Stimulated activated CD4-positive, alpha-beta T cell treated with anti-CD3 and anti-CD28 coated beads, Interleukin-12 subunit alpha, Interleukin-12 subunit beta, amount 100 ng/mL, for 48 hours (primary cell): ENCODE results near the gene VAC14.
A peak's percentile ranks its signal among the peaks of the same experiment; 100 is the strongest.
"Not testable (repeated sequence)": the region's sequence is repeated elsewhere in the genome, so short reads cannot be mapped to it uniquely, and the experiment has no call there.

Experiments used
- DNase-seq, 3 donors: peaks; one replicate each; pipeline ENCODE4 v3.0.0-alpha.2; 2020; ENCODE audit warnings: low read depth in 2 of 3, low spot score in 1 of 3

VAC14 gene

GRCh38 chr16:70800781-70801480 is at the start of gene VAC14:
Gene VAC14, minus strand, starts transcription at chr16:70801158. Its CDS starts 258 bp downstream, at chr16:70800900.
- peak; percentile 94 to 97 (median 95) for DNase-seq

GRCh38 chr16:70823498-70824118 is 22.6 kb upstream of the VAC14 start:
- not testable (repeated sequence) for DNase-seq

DNA sequence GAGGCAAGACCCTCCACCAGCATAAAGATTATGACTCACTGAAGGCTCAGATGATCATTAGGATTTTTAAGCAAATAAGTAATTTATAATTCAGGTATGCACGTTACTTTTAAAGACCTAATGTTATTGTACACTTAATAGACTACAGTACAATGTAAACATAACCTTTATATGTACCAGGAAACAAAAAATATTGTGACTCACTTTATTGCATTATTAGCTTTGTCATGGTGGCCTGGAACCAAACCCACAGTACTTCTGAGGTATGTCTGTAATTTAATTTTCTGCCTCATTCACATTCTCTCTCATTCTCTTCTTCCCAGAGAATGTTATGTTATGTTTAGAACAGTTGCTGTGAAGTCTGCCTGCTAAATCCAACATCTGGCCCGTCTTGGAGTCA is 21.8 kb upstream of the VAC14 start:
- DNase-seq: not testable (repeated sequence)

DNA sequence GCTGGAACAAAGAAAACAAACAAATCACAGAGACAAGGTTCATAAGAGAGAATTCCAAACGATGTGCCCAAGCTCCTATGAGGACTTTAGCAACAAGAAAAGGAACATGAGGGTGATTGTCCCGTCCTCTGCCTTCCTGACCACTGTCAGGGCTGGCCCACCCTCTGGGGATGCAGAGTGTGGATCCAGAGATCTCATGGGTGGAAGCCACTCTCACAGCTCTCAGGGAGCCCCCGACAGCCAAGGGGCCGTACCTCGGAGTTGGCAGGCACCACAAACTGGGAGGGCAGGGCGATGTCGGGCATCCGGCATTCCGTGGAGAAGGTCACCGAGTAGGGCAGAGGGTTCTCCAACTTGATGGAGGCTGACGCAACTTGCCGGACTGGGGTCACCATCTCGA is 17.1 kb upstream of the VAC14 start:
- not testable (repeated sequence) for DNase-seq

DNA sequence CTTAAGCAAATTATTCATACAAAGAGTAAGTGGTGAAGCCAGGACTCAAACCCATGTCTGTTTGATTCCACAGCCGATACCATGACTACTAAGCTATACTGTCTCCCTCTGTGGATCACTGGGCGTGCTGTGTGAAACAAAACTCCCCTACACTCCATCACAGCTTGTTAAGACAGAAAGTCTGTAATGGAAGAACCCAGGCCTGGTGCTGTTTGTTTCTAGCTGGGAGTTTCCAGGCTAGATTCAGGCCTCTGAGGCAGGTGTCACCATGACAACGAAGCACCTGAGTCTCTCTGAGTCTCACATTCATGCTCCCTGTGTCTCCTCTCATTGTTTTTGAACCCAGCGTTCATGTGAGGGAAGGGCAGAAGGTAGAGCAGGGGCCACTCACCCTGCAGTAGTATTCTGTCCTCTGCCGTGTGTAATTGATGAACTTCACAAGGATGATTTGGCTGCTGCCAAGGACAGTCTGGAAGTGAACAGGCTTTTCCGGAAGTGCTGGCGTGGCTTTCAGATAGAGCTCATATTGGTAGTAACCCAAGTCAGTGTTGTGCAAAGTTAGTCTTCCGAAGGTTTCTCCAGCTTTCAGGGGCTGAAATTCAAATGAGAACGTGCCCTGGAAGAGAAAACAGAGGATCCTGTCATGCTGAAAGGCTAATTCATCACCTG is 8.6 kb upstream of the VAC14 start:
- no peak for DNase-seq

- no peak for DNase-seq
Observed at GRCh38 chr16:70808371-70808770, 7.4 kb upstream of the VAC14 start.

DNA sequence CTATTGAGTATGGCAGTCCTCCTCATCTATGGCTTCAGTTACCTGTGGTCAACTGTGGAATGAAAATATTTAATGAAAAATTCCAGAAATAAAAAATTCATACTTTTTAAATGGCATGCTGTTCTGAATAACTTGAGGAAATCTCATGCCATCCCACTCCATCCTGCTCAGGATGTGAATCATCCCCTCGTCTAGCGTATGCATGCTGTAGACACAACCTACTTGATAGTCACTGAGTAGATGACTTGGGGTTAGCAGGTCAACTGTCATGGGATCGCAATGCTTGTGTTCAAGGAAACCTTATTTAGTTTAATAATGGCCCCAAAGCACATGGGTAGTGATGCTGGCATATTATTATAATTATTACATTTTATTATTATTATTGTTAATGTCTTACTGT is 4.8 kb upstream of the VAC14 start:
- DNase-seq: no peak

- DNase-seq: no peak
Observed at GRCh38 chr16:70805380-70805779, 4.4 kb upstream of the VAC14 start.

DNA sequence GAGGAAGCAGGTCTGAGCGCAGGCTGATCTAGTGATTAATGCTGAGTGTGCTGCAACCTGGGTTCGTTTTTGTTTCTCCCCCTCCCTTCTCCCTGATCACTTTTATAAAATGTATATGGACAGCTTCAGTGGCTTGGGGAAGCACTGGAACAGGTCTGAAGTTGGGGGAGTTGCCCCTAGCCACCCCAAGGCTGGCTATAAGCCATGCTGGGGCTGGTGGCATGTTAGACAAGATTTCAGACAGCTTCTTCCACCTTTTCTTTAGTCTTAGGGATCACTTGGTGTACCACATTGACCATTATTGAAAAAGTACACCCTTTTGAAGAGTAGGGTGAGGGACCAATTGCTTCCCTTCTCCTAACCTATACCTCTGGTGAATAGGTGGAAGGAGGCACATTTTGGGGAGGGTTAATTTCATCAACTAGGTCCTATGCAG is 3.8 kb upstream of the VAC14 start:
- no peak for DNase-seq

DNA sequence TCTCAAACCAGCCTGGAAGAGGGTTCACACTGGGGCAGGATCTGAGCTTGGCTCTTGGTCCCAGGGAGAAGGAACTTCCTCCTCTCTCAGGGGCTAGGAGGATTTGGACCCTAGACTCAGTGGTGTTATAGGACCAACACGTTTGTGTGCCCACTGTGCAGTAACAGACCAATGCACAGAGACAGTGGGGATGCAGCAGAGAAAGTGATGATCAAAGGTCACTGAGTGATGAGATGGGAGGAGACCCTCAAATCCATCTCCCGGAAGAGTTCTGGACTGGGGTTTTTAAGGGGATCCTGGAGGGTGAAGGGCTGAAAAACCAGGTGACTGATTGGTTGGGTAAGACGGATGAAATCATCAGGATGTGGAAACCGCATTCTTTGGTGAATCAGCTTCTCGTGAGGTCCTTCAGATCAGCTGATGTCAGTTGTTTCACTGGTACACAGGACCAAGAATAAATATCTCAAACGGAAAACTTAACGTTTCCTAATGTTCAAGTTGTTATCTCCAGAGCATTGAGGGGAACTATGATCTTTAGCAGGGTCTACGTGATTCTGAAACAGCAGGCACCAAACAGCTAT is 3.3 kb upstream of the VAC14 start:
- no peak for DNase-seq

DNA sequence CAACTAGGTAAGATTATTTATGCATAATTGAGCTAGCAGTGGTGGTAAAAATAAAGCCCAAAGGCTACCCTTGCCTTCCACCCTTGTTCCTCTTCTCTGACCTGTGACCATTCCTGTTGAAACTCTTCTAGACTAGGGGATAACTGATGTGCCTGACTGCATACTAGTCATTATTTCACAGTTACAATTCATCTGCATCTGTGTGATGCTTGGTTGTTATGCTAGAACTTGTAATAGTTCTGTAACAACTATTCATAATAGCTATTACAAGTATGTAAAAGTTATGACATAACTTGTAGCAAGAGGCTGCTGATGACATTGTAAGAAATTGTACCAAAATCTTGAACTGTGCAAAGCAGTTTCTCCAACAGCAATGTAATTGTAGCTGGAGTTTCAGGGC is 2.4 kb upstream of the VAC14 start:
- DNase-seq: no peak

- no peak for DNase-seq
Observed at GRCh38 chr16:70801611-70802010, 653 bp upstream of the VAC14 start.

DNA sequence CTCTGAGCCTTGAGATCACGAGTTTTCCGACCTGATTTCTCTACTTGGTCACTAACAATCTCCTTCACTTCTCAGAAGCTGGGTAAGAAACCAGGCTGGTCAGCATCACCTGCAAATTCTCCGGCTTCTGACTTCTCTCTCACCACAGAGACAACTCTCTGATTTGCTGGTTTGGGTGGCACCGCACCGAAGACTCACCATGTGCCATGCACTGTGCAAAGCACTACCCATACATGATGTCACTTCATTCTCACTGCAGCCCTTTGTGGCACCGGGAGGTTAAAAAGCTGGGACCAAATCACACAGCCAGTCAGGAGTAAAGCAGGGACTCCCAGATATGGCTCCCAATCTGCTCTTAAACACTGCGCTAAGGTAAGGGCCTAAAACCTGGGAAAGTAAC is 647 bp downstream of the VAC14 start:
- no peak for DNase-seq

DNA sequence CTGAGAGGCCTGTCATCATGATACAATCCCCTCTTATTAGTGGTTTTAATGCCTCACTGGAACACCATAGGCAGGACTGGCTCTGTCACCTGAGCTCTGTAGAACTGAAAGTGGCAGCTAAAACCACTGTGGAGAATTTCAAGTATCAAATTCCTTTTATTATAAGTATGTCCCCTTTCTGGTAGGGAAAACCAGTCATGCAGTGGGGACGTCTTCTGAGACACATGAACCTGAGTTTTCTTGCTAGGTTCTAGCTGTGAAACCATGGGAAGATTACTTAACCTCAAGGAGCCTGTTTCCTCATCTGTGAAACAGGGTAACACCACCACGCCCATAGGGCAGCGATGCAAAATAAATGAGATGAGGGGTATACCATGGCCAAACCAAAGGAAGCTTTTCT is 4.7 kb downstream of the VAC14 start:
- DNase-seq: no peak

- no peak for DNase-seq
Observed at GRCh38 chr16:70795296-70795912, 5.6 kb downstream of the VAC14 start.

GRCh38 chr16:70793851-70794502 is 7.0 kb downstream of the VAC14 start:
- no peak for DNase-seq

DNA sequence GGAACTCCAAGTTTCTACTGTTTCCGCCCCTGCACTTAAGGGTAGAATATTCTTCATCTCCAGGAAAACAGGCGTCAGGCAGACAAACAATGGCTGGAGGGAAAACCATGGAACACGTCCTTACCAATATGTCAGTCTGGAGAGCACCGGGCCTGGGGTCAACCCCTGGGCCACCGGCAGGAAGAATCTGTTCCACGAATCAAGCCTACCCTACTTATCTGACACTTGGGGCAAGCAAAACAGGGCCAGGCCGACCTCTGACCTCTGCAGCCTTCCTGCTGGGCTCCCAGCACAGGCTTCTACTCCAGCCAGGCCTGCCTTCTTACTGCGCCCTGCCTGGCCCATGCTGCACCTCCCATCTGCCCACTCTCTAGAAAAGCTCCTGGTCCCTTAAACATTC is 10.1 kb downstream of the VAC14 start:
- no peak for DNase-seq

DNA sequence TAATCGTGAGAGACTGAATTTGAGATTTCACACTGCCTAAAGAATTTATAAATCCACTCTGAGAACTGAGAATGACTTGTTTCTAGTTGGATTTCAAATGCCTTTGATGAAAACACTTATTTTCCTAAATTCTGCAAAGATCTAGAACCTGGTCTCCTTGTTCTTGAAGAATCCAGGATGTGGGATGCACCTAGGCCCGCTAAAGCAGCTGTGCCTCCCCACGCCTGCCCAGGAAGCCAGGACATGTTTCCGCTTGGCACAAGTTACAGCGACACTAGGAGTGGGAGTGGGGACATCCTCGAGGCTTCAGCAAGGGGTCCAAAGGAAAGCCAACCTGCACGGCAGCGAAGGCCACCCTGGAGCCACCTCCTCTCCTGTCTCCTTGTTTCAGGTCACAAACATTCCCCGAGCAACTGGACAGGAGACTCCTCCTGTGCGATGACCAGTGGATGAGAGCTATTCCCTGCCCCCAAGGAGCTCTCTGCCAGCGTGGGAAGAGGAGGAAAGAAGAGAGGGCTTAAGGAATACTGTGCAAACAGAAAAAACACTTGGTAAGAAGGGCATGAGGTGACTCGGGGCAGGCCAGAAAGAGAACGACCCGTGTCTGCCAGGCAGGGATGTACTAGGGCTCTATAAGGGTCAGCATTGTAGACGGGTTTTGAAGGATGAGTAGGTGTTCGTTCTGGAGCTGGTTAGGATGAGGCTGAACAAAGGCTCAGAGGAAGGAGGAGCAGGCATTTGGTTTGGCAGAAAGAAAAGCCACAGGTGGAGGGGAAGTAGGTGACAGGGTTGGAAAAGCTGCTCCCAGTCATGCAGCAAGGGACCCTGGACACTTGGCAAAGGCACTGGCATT is 11.1 kb downstream of the VAC14 start:
- DNase-seq: no peak

- no peak for DNase-seq
Observed at GRCh38 chr16:70788668-70789594, 12.0 kb downstream of the VAC14 start.
